Activated CD4-positive, alpha-beta T cell treated with anti-CD3 and anti-CD28 coated beads, Interleukin-2, amount 10 ng/mL, durations not matched to agents 7 days and 5 days (primary cell): ENCODE measurements around the gene MACIR. TPM values are rescaled to one million over a fixed set of nuclear protein-coding genes. Genes with fewer than 3 reads are reported as not detected.

ENCODE experiments used
- CTCF ChIA-PET: fragments of 350-600 bp; sonication (Branson Sonifier 250); formaldehyde crosslinking; loops from one replicate; lab custom pipeline; 2021; ENCODE audit warnings: antibody characterized with exemption; lab: Charles Lee
- POLR2A ChIA-PET: fragments of 350-600 bp; sonication (Branson Sonifier 250); formaldehyde crosslinking; loops from one replicate; lab custom pipeline; 2021; ENCODE audit warnings: antibody characterized with exemption; lab: Charles Lee
- DNase-seq: peaks from one replicate; pipeline ENCODE4 v3.0.0-alpha.2; 2020
- H3K27ac Mint-ChIP-seq: one replicate; pipeline ENCODE4 v1.8.0; 2021; ENCODE audit warnings: mild to moderate bottlenecking, moderate library complexity, mixed read lengths
- H3K27me3 Mint-ChIP-seq: one replicate; pipeline ENCODE4 v1.8.0; 2021; ENCODE audit warnings: mixed read lengths
- H3K36me3 Mint-ChIP-seq: one replicate; pipeline ENCODE4 v1.8.0; 2021; ENCODE audit warnings: low read depth, mixed read lengths
- H3K4me1 Mint-ChIP-seq: one replicate; pipeline ENCODE4 v1.8.0; 2021; ENCODE audit warnings: mixed read lengths
- H3K4me3 Mint-ChIP-seq: one replicate; pipeline ENCODE4 v1.8.0; 2021; ENCODE audit warnings: mild to moderate bottlenecking, moderate library complexity, mixed read lengths
- H3K9me3 Mint-ChIP-seq: one replicate; pipeline ENCODE4 v1.8.0; 2021; ENCODE audit warnings: mixed read lengths
- total RNA-seq, 2 experiments: library from RNA; stranded (reverse); gene quantifications; one replicate each; pipeline ENCODE4 v1.2.3, GENCODE V29; 2021

The MACIR gene
- total RNA-seq, 2 experiments from 2014 or later: 8.2 to 9.0 TPM

- peaks cover 14% of the 10 kb centered on the region for H3K36me3 Mint-ChIP-seq
- H3K27ac Mint-ChIP-seq: no peak overlapping the region
- no peaks in the 10 kb centered on the region for H3K9me3 Mint-ChIP-seq
- ChIA-PET POLR2A (no interaction called here), CTCF (no interaction called here)
- peaks cover 13% of the 10 kb centered on the region for H3K4me1 Mint-ChIP-seq
- H3K4me3 Mint-ChIP-seq: no peak overlapping the region
- no peak for DNase-seq
- H3K27me3 Mint-ChIP-seq: no peaks in the 10 kb centered on the region
Observed at GRCh38 chr5:103275851-103276250, 17.3 kb downstream of the MACIR start.

GRCh38 chr5:103280967-103281366 is 22.4 kb downstream of the MACIR start:
- ChIA-PET CTCF (interaction anchor here (0.9 kb wide), 1 partner anchor 9 kb away, joined by 4 read pairs; no protein-coding TSS in a partner anchor), POLR2A (no interaction called here)
- peaks cover 6% of the 10 kb centered on the region for H3K36me3 Mint-ChIP-seq
- no peak overlapping the region for H3K4me3 Mint-ChIP-seq
- H3K27me3 Mint-ChIP-seq: no peaks in the 10 kb centered on the region
- H3K4me1 Mint-ChIP-seq: no peaks in the 10 kb centered on the region
- no peak overlapping the region for H3K27ac Mint-ChIP-seq
- DNase-seq: no peak
- no peaks in the 10 kb centered on the region for H3K9me3 Mint-ChIP-seq

- Mint-ChIP-seq H3K4me3 (no peak overlapping the region), H3K9me3 (no peaks in the 10 kb centered on the region), H3K27ac (no peak overlapping the region), H3K4me1 (no peaks in the 10 kb centered on the region), H3K27me3 (no peaks in the 10 kb centered on the region), H3K36me3 (no peaks in the 10 kb centered on the region)
- ChIA-PET CTCF (no interaction called here), POLR2A (no interaction called here)
- DNase-seq: no peak
Observed at GRCh38 chr5:103283120-103283519, 24.6 kb downstream of the MACIR start.

GRCh38 chr5:103283869-103284268 is 25.3 kb downstream of the MACIR start:
- Mint-ChIP-seq H3K27me3 (no peaks in the 10 kb centered on the region), H3K9me3 (no peaks in the 10 kb centered on the region), H3K4me3 (no peak overlapping the region), H3K36me3 (no peaks in the 10 kb centered on the region), H3K4me1 (no peaks in the 10 kb centered on the region), H3K27ac (no peak overlapping the region)
- ChIA-PET POLR2A (no interaction called here), CTCF (no interaction called here)
- no peak for DNase-seq

GRCh38 chr5:103286622-103287021 is 28.1 kb downstream of the MACIR start:
- Mint-ChIP-seq H3K4me3 (no peak overlapping the region), H3K27ac (no peak overlapping the region), H3K27me3 (no peaks in the 10 kb centered on the region), H3K9me3 (no peaks in the 10 kb centered on the region), H3K36me3 (no peaks in the 10 kb centered on the region), H3K4me1 (no peaks in the 10 kb centered on the region)
- POLR2A ChIA-PET: interaction anchor here (0.6 kb wide), 1 partner anchor 186 kb away, joined by 4 read pairs; no protein-coding TSS in a partner anchor
- CTCF ChIA-PET: no interaction called here
- DNase-seq: no peak

GRCh38 chr5:103289024-103289423 is 30.5 kb downstream of the MACIR start:
- POLR2A ChIA-PET: no interaction called here
- CTCF ChIA-PET: no interaction called here
- Mint-ChIP-seq H3K27me3 (no peaks in the 10 kb centered on the region), H3K9me3 (no peaks in the 10 kb centered on the region), H3K4me1 (no peaks in the 10 kb centered on the region), H3K4me3 (no peak overlapping the region), H3K36me3 (no peaks in the 10 kb centered on the region), H3K27ac (no peak overlapping the region)
- DNase-seq: no peak

- no peak overlapping the region for H3K4me3 Mint-ChIP-seq
- H3K27ac Mint-ChIP-seq: no peak overlapping the region
- no peaks in the 10 kb centered on the region for H3K36me3 Mint-ChIP-seq
- POLR2A ChIA-PET: no interaction called here
- H3K9me3 Mint-ChIP-seq: no peaks in the 10 kb centered on the region
- no peaks in the 10 kb centered on the region for H3K4me1 Mint-ChIP-seq
- DNase-seq: no peak
- CTCF ChIA-PET: no interaction called here
- H3K27me3 Mint-ChIP-seq: no peaks in the 10 kb centered on the region
Observed at GRCh38 chr5:103290846-103291245, 32.3 kb downstream of the MACIR start.

- ChIA-PET CTCF (no interaction called here), POLR2A (no interaction called here)
- no peak overlapping the region for H3K27ac Mint-ChIP-seq
- no peaks in the 10 kb centered on the region for H3K27me3 Mint-ChIP-seq
- no peak for DNase-seq
- no peaks in the 10 kb centered on the region for H3K4me1 Mint-ChIP-seq
- H3K9me3 Mint-ChIP-seq: no peaks in the 10 kb centered on the region
- H3K4me3 Mint-ChIP-seq: no peak overlapping the region
- no peaks in the 10 kb centered on the region for H3K36me3 Mint-ChIP-seq
Observed at GRCh38 chr5:103291606-103292005, 33.0 kb downstream of the MACIR start.

- DNase-seq: no peak
- ChIA-PET CTCF (no interaction called here), POLR2A (no interaction called here)
- Mint-ChIP-seq H3K4me3 (no peak overlapping the region), H3K27ac (no peak overlapping the region), H3K36me3 (no peaks in the 10 kb centered on the region), H3K27me3 (peaks cover 5% of the 10 kb centered on the region), H3K9me3 (no peaks in the 10 kb centered on the region), H3K4me1 (no peaks in the 10 kb centered on the region)
Observed at GRCh38 chr5:103293099-103293498, 34.5 kb downstream of the MACIR start.

GRCh38 chr5:103293719-103294118 is 35.2 kb downstream of the MACIR start:
- H3K9me3 Mint-ChIP-seq: no peaks in the 10 kb centered on the region
- ChIA-PET POLR2A (no interaction called here), CTCF (no interaction called here)

GRCh38 chr5:103294906-103295305 is 36.3 kb downstream of the MACIR start:
- ChIA-PET CTCF (no interaction called here), POLR2A (no interaction called here)
- H3K36me3 Mint-ChIP-seq: no peaks in the 10 kb centered on the region
- H3K27me3 Mint-ChIP-seq: peaks cover 5% of the 10 kb centered on the region
- H3K27ac Mint-ChIP-seq: no peak overlapping the region
- H3K4me1 Mint-ChIP-seq: no peaks in the 10 kb centered on the region
- no peak overlapping the region for H3K4me3 Mint-ChIP-seq
- H3K9me3 Mint-ChIP-seq: no peaks in the 10 kb centered on the region
- no peak for DNase-seq

More at GRCh38 chr5:103293719-103294118, 35.2 kb downstream of the MACIR start:
- DNase-seq: no peak
- no peaks in the 10 kb centered on the region for H3K4me1 Mint-ChIP-seq
- no peak overlapping the region for H3K4me3 Mint-ChIP-seq
- H3K27me3 Mint-ChIP-seq: peaks cover 5% of the 10 kb centered on the region
- no peaks in the 10 kb centered on the region for H3K36me3 Mint-ChIP-seq
- no peak overlapping the region for H3K27ac Mint-ChIP-seq

- POLR2A ChIA-PET: no interaction called here
- DNase-seq: no peak
- Mint-ChIP-seq H3K27me3 (peaks cover 5% of the 10 kb centered on the region), H3K27ac (no peak overlapping the region), H3K36me3 (no peaks in the 10 kb centered on the region), H3K9me3 (no peaks in the 10 kb centered on the region), H3K4me3 (no peak overlapping the region), H3K4me1 (no peaks in the 10 kb centered on the region)
- CTCF ChIA-PET: interaction anchor here (0.7 kb wide), 1 partner anchor 60 kb away, joined by 3 read pairs; no protein-coding TSS in a partner anchor
Observed at GRCh38 chr5:103295424-103295823, 36.9 kb downstream of the MACIR start.

GRCh38 chr5:103295871-103296270 is 37.3 kb downstream of the MACIR start:
- Mint-ChIP-seq H3K9me3 (no peaks in the 10 kb centered on the region), H3K36me3 (no peaks in the 10 kb centered on the region), H3K27ac (no peak overlapping the region), H3K4me3 (no peak overlapping the region), H3K27me3 (peaks cover 5% of the 10 kb centered on the region), H3K4me1 (no peaks in the 10 kb centered on the region)
- ChIA-PET CTCF (interaction anchor here (0.7 kb wide), 1 partner anchor 59 kb away, joined by 3 read pairs; no protein-coding TSS in a partner anchor), POLR2A (no interaction called here)
- no peak for DNase-seq

GRCh38 chr5:103298117-103298516 is 39.6 kb downstream of the MACIR start:
- no peak for DNase-seq
- Mint-ChIP-seq H3K27me3 (peaks cover 8% of the 10 kb centered on the region), H3K4me1 (no peaks in the 10 kb centered on the region), H3K9me3 (no peaks in the 10 kb centered on the region), H3K4me3 (no peak overlapping the region), H3K36me3 (no peaks in the 10 kb centered on the region), H3K27ac (no peak overlapping the region)
- ChIA-PET CTCF (no interaction called here), POLR2A (no interaction called here)
